NOMO-1 treated with dmso at 0.1 percent for 144 hours (cell line): Measurements from ENCODE around the gene CACUL1.

Experiments
- DNase-seq: peaks from one replicate; lab custom pipeline; 2025; ENCODE audit not compliant: unreplicated experiment; lab: John Stamatoyannopoulos, UW

Gene CACUL1

GRCh38 chr10:118732245-118733165, 22.3 kb downstream of the CACUL1 start:
- no peak for DNase-seq

- DNase-seq: no peak
These were observed 23.9 kb downstream of the CACUL1 start for GRCh38 chr10:118730756-118731456.

- peak; percentile 49 for DNase-seq
These were observed 25.0 kb downstream of the CACUL1 start for GRCh38 chr10:118729641-118730258.

- no peak for DNase-seq
These were observed 25.6 kb downstream of the CACUL1 start for GRCh38 chr10:118729200-118729599.

GRCh38 chr10:118725886-118726500, 28.8 kb downstream of the CACUL1 start:
- no peak for DNase-seq

GRCh38 chr10:118723466-118723865, 31.3 kb downstream of the CACUL1 start:
- no peak for DNase-seq

GRCh38 chr10:118721539-118721876, 33.3 kb downstream of the CACUL1 start:
- no peak for DNase-seq

GRCh38 chr10:118720685-118721538, 33.9 kb downstream of the CACUL1 start:
- peak; percentile 8 for DNase-seq

- DNase-seq: no peak
These were observed 40.4 kb downstream of the CACUL1 start for GRCh38 chr10:118714366-118714765.

GRCh38 chr10:118712930-118713634, 41.7 kb downstream of the CACUL1 start:
- no peak for DNase-seq

- no peak for DNase-seq
These were observed 42.7 kb downstream of the CACUL1 start for GRCh38 chr10:118712080-118712479.

GRCh38 chr10:118710487-118710886, 44.3 kb downstream of the CACUL1 start:
- DNase-seq: no peak

GRCh38 chr10:118708571-118708970, 46.2 kb downstream of the CACUL1 start:
- DNase-seq: no peak

- no peak for DNase-seq
These were observed 50.1 kb downstream of the CACUL1 start for GRCh38 chr10:118704711-118705110.

GRCh38 chr10:118701529-118702323, 53.0 kb downstream of the CACUL1 start:
- no peak for DNase-seq

GRCh38 chr10:118698421-118698820, 56.3 kb downstream of the CACUL1 start:
- peak; percentile 11 for DNase-seq

GRCh38 chr10:118694848-118695247, 59.9 kb downstream of the CACUL1 start:
- no peak for DNase-seq

GRCh38 chr10:118692872-118693271, 61.9 kb downstream of the CACUL1 start:
- DNase-seq: no peak
